Measurements from ENCODE around the gene NRXN3. TPM values are rescaled to one million over a fixed set of nuclear protein-coding genes. Genes with fewer than 3 reads are reported as not detected.

The NRXN3 gene
- total RNA-seq, 1 experiment from 2014 or later = not detected

GRCh38 chr14:78840898-78841297, 670.7 kb downstream of the NRXN3 start:
- Histone ChIP-seq H3K9me2 (ENCODE audit: insufficient read depth) (no peaks in the 10 kb centered on the region), H3K4me1 (replicated peaks; ENCODE audit: insufficient read depth) (no peaks in the 10 kb centered on the region), H3K4me2 (no peak overlapping the region), H3F3A (ENCODE audit: insufficient read depth, low read depth) (no peaks in the 10 kb centered on the region), H3K79me2 (ENCODE audit: low read depth) (no peaks in the 10 kb centered on the region), H3K27me3 (ENCODE audit: insufficient read depth, low read depth) (peaks cover 16% of the 10 kb centered on the region; the same call in 1 of the 2 replicates), H3K4me3 (no peak overlapping the region), H3K36me3 (ENCODE audit: low read depth) (no peaks in the 10 kb centered on the region), H4K20me1 (ENCODE audit: insufficient read depth) (no peaks in the 10 kb centered on the region), H3K27ac (no peak overlapping the region), H2AFZ (no peak overlapping the region), H3K9me3 (ENCODE audit: insufficient read depth, low read depth) (no peaks in the 10 kb centered on the region)
- CTCF ChIA-PET = no interaction called here
- no peak for TF ChIP-seq EZH2 (IDR thresholded peaks at IDR 0.05; ENCODE audit: low read depth)
- TF ChIP-seq CTCF (conservative IDR thresholded peaks at IDR 0.05) = no peak
- BruUV-seq (replicated peaks) = no TSS peak
- POLR2A ChIA-PET (ENCODE audit: unreplicated experiment) = no interaction called here
- intact Hi-C loops (cut with micrococcal nuclease; ENCODE audit: unreplicated experiment) = no loop called here
- no peak for DNase-seq

GRCh38 chr14:78847801-78848200, 677.6 kb downstream of the NRXN3 start:
- Histone ChIP-seq H2AFZ (no peak overlapping the region), H3K9me2 (ENCODE audit: insufficient read depth) (no peaks in the 10 kb centered on the region), H3K4me1 (replicated peaks; ENCODE audit: insufficient read depth) (no peaks in the 10 kb centered on the region), H3K27me3 (ENCODE audit: insufficient read depth, low read depth) (peaks cover 53% of the 10 kb centered on the region), H3K9me3 (ENCODE audit: insufficient read depth, low read depth) (no peaks in the 10 kb centered on the region), H3K4me3 (no peak overlapping the region), H3K4me2 (no peak overlapping the region), H3K79me2 (ENCODE audit: low read depth) (no peaks in the 10 kb centered on the region), H4K20me1 (ENCODE audit: insufficient read depth) (peaks cover 4% of the 10 kb centered on the region; the same call in 1 of the 2 replicates), H3K27ac (no peak overlapping the region), H3K36me3 (ENCODE audit: low read depth) (no peaks in the 10 kb centered on the region), H3F3A (ENCODE audit: insufficient read depth, low read depth) (no peaks in the 10 kb centered on the region)
- no peak for DNase-seq
- TF ChIP-seq EZH2 (IDR thresholded peaks at IDR 0.05; ENCODE audit: low read depth) = no peak
- no peak for TF ChIP-seq CTCF (conservative IDR thresholded peaks at IDR 0.05)
- POLR2A ChIA-PET (ENCODE audit: unreplicated experiment) = no interaction called here
- CTCF ChIA-PET = no interaction called here
- intact Hi-C loops (cut with micrococcal nuclease; ENCODE audit: unreplicated experiment) = loop anchor here (5.0 kb wide), 1 partner anchor 54 kb away; no protein-coding TSS in a partner anchor
- no TSS peak for BruUV-seq (replicated peaks)

- ChIA-PET CTCF (interaction anchor here (0.8 kb wide), 1 partner anchor 14 kb away, joined by 3 read pairs; no protein-coding TSS in a partner anchor), POLR2A (ENCODE audit: unreplicated experiment) (no interaction called here)
- BruUV-seq (replicated peaks) = no TSS peak
These were observed 678.2 kb downstream of the NRXN3 start for GRCh38 chr14:78848234-78848820.

More at GRCh38 chr14:78848234-78848820, 678.2 kb downstream of the NRXN3 start:
- Histone ChIP-seq H3K4me1 (replicated peaks; ENCODE audit: insufficient read depth) (no peaks in the 10 kb centered on the region), H3K9me2 (ENCODE audit: insufficient read depth) (no peaks in the 10 kb centered on the region), H3K36me3 (ENCODE audit: low read depth) (no peaks in the 10 kb centered on the region), H3K4me3 (no peak overlapping the region), H2AFZ (no peak overlapping the region), H3K4me2 (no peak overlapping the region), H3K9me3 (ENCODE audit: insufficient read depth, low read depth) (no peaks in the 10 kb centered on the region), H3K27ac (no peak overlapping the region), H3K27me3 (ENCODE audit: insufficient read depth, low read depth) (peaks cover 50% of the 10 kb centered on the region), H3K79me2 (ENCODE audit: low read depth) (no peaks in the 10 kb centered on the region), H4K20me1 (ENCODE audit: insufficient read depth) (peaks cover 4% of the 10 kb centered on the region; the same call in 1 of the 2 replicates), H3F3A (ENCODE audit: insufficient read depth, low read depth) (no peaks in the 10 kb centered on the region)
- intact Hi-C loops (cut with micrococcal nuclease; ENCODE audit: unreplicated experiment) = loop anchor here (5.0 kb wide), 1 partner anchor 54 kb away; no protein-coding TSS in a partner anchor
- TF ChIP-seq EZH2 (IDR thresholded peaks at IDR 0.05; ENCODE audit: low read depth) = no peak
- TF ChIP-seq CTCF (conservative IDR thresholded peaks at IDR 0.05) = peak; percentile 100
- DNase-seq = peak; percentile 58 to 71

All from PC-9 (cell line).